Measurements from ENCODE around the gene EPC2.
A peak's percentile ranks its signal among the peaks of the same experiment; 100 is the strongest.

The EPC2 gene

GRCh38 chr2:148617219-148617618 lies 27.3 kb upstream of the EPC2 start:
- CTCF ChIA-PET: no interaction called here
- Histone ChIP-seq H3K27ac (ENCODE audit: insufficient read depth in 1 of 2, low read depth in 1 of 2, low read length in 2 of 2, poor library complexity in 1 of 2, severe bottlenecking in 2 of 2) (no peak overlapping the region), H3K4me3 (ENCODE audit: control insufficient read depth in 1 of 7, extremely low read depth in 1 of 7, insufficient read depth in 4 of 7, low read depth in 2 of 7, low read length in 6 of 7) (no peak overlapping the region), H3K36me3 (ENCODE audit: control insufficient read depth in 4 of 4, insufficient read depth in 4 of 4, low read length in 3 of 4) (no peaks in the 10 kb centered on the region), H3K9me3 (ENCODE audit: control extremely low read depth in 1 of 5, control insufficient read depth in 4 of 5, insufficient read depth in 2 of 5, low read depth in 1 of 5, low read length in 4 of 5) (no peaks in the 10 kb centered on the region), H3K4me1 (ENCODE audit: control extremely low read depth in 1 of 4, control insufficient read depth in 4 of 4, insufficient read depth in 4 of 4, low read length in 3 of 4) (peaks cover 2 to 27% (median 13%) of the 10 kb centered on the region in 4 experiments), H3K27me3 (replicated peaks in 2 of 5; ENCODE audit: control insufficient read depth in 4 of 5, insufficient read depth in 5 of 5, low read length in 4 of 5) (no peaks in the 10 kb centered on the region)
- WGBS (ENCODE audit: insufficient coverage): 76% methylated on average over 3 of the region's 5 CpGs
- DNase-seq: no peak
- POLR2A ChIA-PET: no interaction called here

- CTCF ChIA-PET: interaction anchor here (1.2 kb wide), 1 partner anchor 31 kb away, joined by 3 read pairs; no protein-coding TSS in a partner anchor
- peak in 2 of 3 donors; percentile 40 to 55 for DNase-seq
- Histone ChIP-seq H3K9me3 (ENCODE audit: control extremely low read depth in 1 of 5, control insufficient read depth in 4 of 5, insufficient read depth in 2 of 5, low read depth in 1 of 5, low read length in 4 of 5) (no peaks in the 10 kb centered on the region), H3K27me3 (replicated peaks in 2 of 5; ENCODE audit: control insufficient read depth in 4 of 5, insufficient read depth in 5 of 5, low read length in 4 of 5) (no peaks in the 10 kb centered on the region), H3K36me3 (ENCODE audit: control insufficient read depth in 4 of 4, insufficient read depth in 4 of 4, low read length in 3 of 4) (no peaks in the 10 kb centered on the region), H3K4me1 (ENCODE audit: control extremely low read depth in 1 of 4, control insufficient read depth in 4 of 4, insufficient read depth in 4 of 4, low read length in 3 of 4) (peaks cover 0 to 23% (median 11%) of the 10 kb centered on the region in 4 experiments), H3K4me3 (ENCODE audit: control insufficient read depth in 1 of 7, extremely low read depth in 1 of 7, insufficient read depth in 4 of 7, low read depth in 2 of 7, low read length in 6 of 7) (no peak overlapping the region), H3K27ac (ENCODE audit: insufficient read depth in 1 of 2, low read depth in 1 of 2, low read length in 2 of 2, poor library complexity in 1 of 2, severe bottlenecking in 2 of 2) (no peak overlapping the region)
- 72% methylated on average over 2 of the region's 4 CpGs for WGBS (ENCODE audit: insufficient coverage)
- POLR2A ChIA-PET: no interaction called here
Observed at GRCh38 chr2:148619560-148620195, 24.9 kb upstream of the EPC2 start.

GRCh38 chr2:148622366-148622765 lies 22.2 kb upstream of the EPC2 start:
- WGBS (ENCODE audit: insufficient coverage): 100% methylated on average over 2 of the region's 3 CpGs
- Histone ChIP-seq H3K27me3 (replicated peaks in 2 of 5; ENCODE audit: control insufficient read depth in 4 of 5, insufficient read depth in 5 of 5, low read length in 4 of 5) (no peaks in the 10 kb centered on the region), H3K9me3 (ENCODE audit: control extremely low read depth in 1 of 5, control insufficient read depth in 4 of 5, insufficient read depth in 2 of 5, low read depth in 1 of 5, low read length in 4 of 5) (no peaks in the 10 kb centered on the region), H3K36me3 (ENCODE audit: control insufficient read depth in 4 of 4, insufficient read depth in 4 of 4, low read length in 3 of 4) (no peaks in the 10 kb centered on the region), H3K4me3 (ENCODE audit: control insufficient read depth in 1 of 7, extremely low read depth in 1 of 7, insufficient read depth in 4 of 7, low read depth in 2 of 7, low read length in 6 of 7) (no peak overlapping the region), H3K4me1 (ENCODE audit: control extremely low read depth in 1 of 4, control insufficient read depth in 4 of 4, insufficient read depth in 4 of 4, low read length in 3 of 4) (peaks cover 0 to 12% (median 4%) of the 10 kb centered on the region in 4 experiments), H3K27ac (ENCODE audit: insufficient read depth in 1 of 2, low read depth in 1 of 2, low read length in 2 of 2, poor library complexity in 1 of 2, severe bottlenecking in 2 of 2) (no peak overlapping the region)
- DNase-seq: no peak
- ChIA-PET POLR2A (no interaction called here), CTCF (no interaction called here)

GRCh38 chr2:148623086-148623485 lies 21.5 kb upstream of the EPC2 start:
- no peaks in the 10 kb centered on the region for H3K36me3 ChIP-seq (ENCODE audit: control insufficient read depth in 4 of 4, insufficient read depth in 4 of 4, low read length in 3 of 4)
- ChIA-PET CTCF (no interaction called here), POLR2A (no interaction called here)
- H3K27me3 ChIP-seq (replicated peaks in 2 of 5; ENCODE audit: control insufficient read depth in 4 of 5, insufficient read depth in 5 of 5, low read length in 4 of 5): no peaks in the 10 kb centered on the region
- no peak overlapping the region for H3K4me3 ChIP-seq (ENCODE audit: control insufficient read depth in 1 of 7, extremely low read depth in 1 of 7, insufficient read depth in 4 of 7, low read depth in 2 of 7, low read length in 6 of 7)
- no peaks in the 10 kb centered on the region for H3K9me3 ChIP-seq (ENCODE audit: control extremely low read depth in 1 of 5, control insufficient read depth in 4 of 5, insufficient read depth in 2 of 5, low read depth in 1 of 5, low read length in 4 of 5)
- DNase-seq: peak; percentile 16 to 68 (median 54)
- peaks cover 0 to 12% (median 4%) of the 10 kb centered on the region in 4 experiments for H3K4me1 ChIP-seq (ENCODE audit: control extremely low read depth in 1 of 4, control insufficient read depth in 4 of 4, insufficient read depth in 4 of 4, low read length in 3 of 4)
- no peak overlapping the region for H3K27ac ChIP-seq (ENCODE audit: insufficient read depth in 1 of 2, low read depth in 1 of 2, low read length in 2 of 2, poor library complexity in 1 of 2, severe bottlenecking in 2 of 2)

GRCh38 chr2:148627224-148627623 lies 17.3 kb upstream of the EPC2 start:
- H3K9me3 ChIP-seq (ENCODE audit: control extremely low read depth in 1 of 5, control insufficient read depth in 4 of 5, insufficient read depth in 2 of 5, low read depth in 1 of 5, low read length in 4 of 5): no peaks in the 10 kb centered on the region
- no peak overlapping the region for H3K4me3 ChIP-seq (ENCODE audit: control insufficient read depth in 1 of 7, extremely low read depth in 1 of 7, insufficient read depth in 4 of 7, low read depth in 2 of 7, low read length in 6 of 7)

GRCh38 chr2:148634749-148635148 lies 9.8 kb upstream of the EPC2 start:
- ChIA-PET CTCF (interaction anchor here (0.8 to 1.3 kb wide), 2 partner anchors 9 to 109 kb away, joined by 3 to 4 read pairs; no protein-coding TSS in a partner anchor), POLR2A (no interaction called here)
- H3K27ac ChIP-seq (ENCODE audit: insufficient read depth in 1 of 2, low read depth in 1 of 2, low read length in 2 of 2, poor library complexity in 1 of 2, severe bottlenecking in 2 of 2): no peak overlapping the region
- no peaks in the 10 kb centered on the region for H3K9me3 ChIP-seq (ENCODE audit: control extremely low read depth in 1 of 5, control insufficient read depth in 4 of 5, insufficient read depth in 2 of 5, low read depth in 1 of 5, low read length in 4 of 5)
- H3K4me1 ChIP-seq (ENCODE audit: control extremely low read depth in 1 of 4, control insufficient read depth in 4 of 4, insufficient read depth in 4 of 4, low read length in 3 of 4): no peaks in the 10 kb centered on the region
- no peak overlapping the region for H3K4me3 ChIP-seq (ENCODE audit: control insufficient read depth in 1 of 7, extremely low read depth in 1 of 7, insufficient read depth in 4 of 7, low read depth in 2 of 7, low read length in 6 of 7)
- DNase-seq: no peak
- peaks cover 0 to 3% (median 0%) of the 10 kb centered on the region in 5 experiments for H3K27me3 ChIP-seq (replicated peaks in 2 of 5; ENCODE audit: control insufficient read depth in 4 of 5, insufficient read depth in 5 of 5, low read length in 4 of 5)
- H3K36me3 ChIP-seq (ENCODE audit: control insufficient read depth in 4 of 4, insufficient read depth in 4 of 4, low read length in 3 of 4): no peaks in the 10 kb centered on the region
- WGBS (ENCODE audit: insufficient coverage): 75% methylated on average over 1 of the region's 2 CpGs

More at GRCh38 chr2:148627224-148627623, 17.3 kb upstream of the EPC2 start:
- ChIA-PET POLR2A (interaction anchor here (0.9 kb wide), 1 partner anchor 102 kb away, joined by 3 read pairs; no protein-coding TSS in a partner anchor), CTCF (interaction anchor here (1.5 kb wide), 1 partner anchor 13 kb away, joined by 3 read pairs; no protein-coding TSS in a partner anchor)
- no peak overlapping the region for H3K27ac ChIP-seq (ENCODE audit: insufficient read depth in 1 of 2, low read depth in 1 of 2, low read length in 2 of 2, poor library complexity in 1 of 2, severe bottlenecking in 2 of 2)
- H3K4me1 ChIP-seq (ENCODE audit: control extremely low read depth in 1 of 4, control insufficient read depth in 4 of 4, insufficient read depth in 4 of 4, low read length in 3 of 4): peaks cover 0 to 12% (median 3%) of the 10 kb centered on the region in 4 experiments
- no peaks in the 10 kb centered on the region for H3K27me3 ChIP-seq (replicated peaks in 2 of 5; ENCODE audit: control insufficient read depth in 4 of 5, insufficient read depth in 5 of 5, low read length in 4 of 5)
- H3K36me3 ChIP-seq (ENCODE audit: control insufficient read depth in 4 of 4, insufficient read depth in 4 of 4, low read length in 3 of 4): no peaks in the 10 kb centered on the region
- no peak for DNase-seq

GRCh38 chr2:148638543-148638942 lies 6.0 kb upstream of the EPC2 start:
- ChIA-PET CTCF (interaction anchor here (0.6 kb wide), 1 partner anchor 342 kb away, joined by 3 read pairs; no protein-coding TSS in a partner anchor), POLR2A (no interaction called here)
- Histone ChIP-seq H3K27ac (ENCODE audit: insufficient read depth in 1 of 2, low read depth in 1 of 2, low read length in 2 of 2, poor library complexity in 1 of 2, severe bottlenecking in 2 of 2) (no peak overlapping the region), H3K4me3 (ENCODE audit: control insufficient read depth in 1 of 7, extremely low read depth in 1 of 7, insufficient read depth in 4 of 7, low read depth in 2 of 7, low read length in 6 of 7) (no peak overlapping the region), H3K9me3 (ENCODE audit: control extremely low read depth in 1 of 5, control insufficient read depth in 4 of 5, insufficient read depth in 2 of 5, low read depth in 1 of 5, low read length in 4 of 5) (no peaks in the 10 kb centered on the region), H3K27me3 (replicated peaks in 2 of 5; ENCODE audit: control insufficient read depth in 4 of 5, insufficient read depth in 5 of 5, low read length in 4 of 5) (peaks cover 0 to 3% (median 0%) of the 10 kb centered on the region in 5 experiments), H3K4me1 (ENCODE audit: control extremely low read depth in 1 of 4, control insufficient read depth in 4 of 4, insufficient read depth in 4 of 4, low read length in 3 of 4) (peaks cover 2 to 9% (median 7%) of the 10 kb centered on the region in 4 experiments), H3K36me3 (ENCODE audit: control insufficient read depth in 4 of 4, insufficient read depth in 4 of 4, low read length in 3 of 4) (no peaks in the 10 kb centered on the region)
- DNase-seq: no peak
- WGBS (ENCODE audit: insufficient coverage): 100% methylated on average over 5 of the region's 5 CpGs

Measured in common myeloid progenitor, CD34-positive (primary cell).